GM21381 (cell line): Measurements from ENCODE around the gene PTGDR.

Experiments used
- ATAC-seq: cut with Tn5 transposase; IDR thresholded peaks from one replicate; pipeline ENCODE4 v1.9.1; 2021; ENCODE audit warnings: mild to moderate bottlenecking, moderate library complexity; ENCODE audit not compliant: unreplicated experiment

PTGDR gene

DNA sequence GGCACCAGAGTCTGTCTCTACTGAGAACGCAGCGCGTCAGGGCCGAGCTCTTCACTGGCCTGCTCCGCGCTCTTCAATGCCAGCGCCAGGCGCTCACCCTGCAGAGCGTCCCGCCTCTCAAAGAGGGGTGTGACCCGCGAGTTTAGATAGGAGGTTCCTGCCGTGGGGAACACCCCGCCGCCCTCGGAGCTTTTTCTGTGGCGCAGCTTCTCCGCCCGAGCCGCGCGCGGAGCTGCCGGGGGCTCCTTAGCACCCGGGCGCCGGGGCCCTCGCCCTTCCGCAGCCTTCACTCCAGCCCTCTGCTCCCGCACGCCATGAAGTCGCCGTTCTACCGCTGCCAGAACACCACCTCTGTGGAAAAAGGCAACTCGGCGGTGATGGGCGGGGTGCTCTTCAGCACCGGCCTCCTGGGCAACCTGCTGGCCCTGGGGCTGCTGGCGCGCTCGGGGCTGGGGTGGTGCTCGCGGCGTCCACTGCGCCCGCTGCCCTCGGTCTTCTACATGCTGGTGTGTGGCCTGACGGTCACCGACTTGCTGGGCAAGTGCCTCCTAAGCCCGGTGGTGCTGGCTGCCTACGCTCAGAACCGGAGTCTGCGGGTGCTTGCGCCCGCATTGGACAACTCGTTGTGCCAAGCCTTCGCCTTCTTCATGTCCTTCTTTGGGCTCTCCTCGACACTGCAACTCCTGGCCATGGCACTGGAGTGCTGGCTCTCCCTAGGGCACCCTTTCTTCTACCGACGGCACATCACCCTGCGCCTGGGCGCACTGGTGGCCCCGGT, at the start of gene PTGDR:
Gene PTGDR, plus strand, starts transcription at position 198 of the 778 bp plus-strand sequence. Its CDS starts 117 bp downstream, at position 315.
- no peak for ATAC-seq

DNA sequence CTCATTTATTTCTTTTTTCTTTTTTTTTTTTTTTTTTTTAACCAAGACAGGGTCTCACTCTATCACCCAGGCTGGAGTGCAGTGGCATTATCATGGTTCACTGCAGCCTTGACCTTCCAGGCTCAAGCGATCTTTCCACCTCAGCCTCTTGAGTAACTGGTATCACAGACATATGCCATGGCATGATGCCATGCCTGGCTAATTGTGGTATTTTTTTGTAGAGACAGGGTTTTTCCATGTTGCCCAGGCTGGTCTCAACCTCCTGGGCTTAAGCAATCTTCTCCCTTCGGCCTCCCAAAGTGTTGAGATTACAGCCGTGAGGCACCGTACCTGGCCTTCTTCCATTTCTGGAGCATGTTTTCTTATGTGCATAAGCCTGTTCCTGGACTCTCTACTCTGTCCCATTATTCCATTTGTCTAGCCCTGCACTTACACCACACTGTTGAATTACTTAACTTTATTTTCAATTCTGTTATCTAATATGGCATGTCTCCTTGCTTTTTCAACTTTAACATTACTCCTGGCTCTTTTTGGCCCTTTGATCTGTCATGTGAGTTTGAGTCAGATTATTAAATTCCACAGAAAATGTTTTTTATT, 47.9 kb upstream of the PTGDR start:
- no peak for ATAC-seq

GRCh38 chr14:52220924-52221811, 46.3 kb upstream of the PTGDR start:
- no peak for ATAC-seq

DNA sequence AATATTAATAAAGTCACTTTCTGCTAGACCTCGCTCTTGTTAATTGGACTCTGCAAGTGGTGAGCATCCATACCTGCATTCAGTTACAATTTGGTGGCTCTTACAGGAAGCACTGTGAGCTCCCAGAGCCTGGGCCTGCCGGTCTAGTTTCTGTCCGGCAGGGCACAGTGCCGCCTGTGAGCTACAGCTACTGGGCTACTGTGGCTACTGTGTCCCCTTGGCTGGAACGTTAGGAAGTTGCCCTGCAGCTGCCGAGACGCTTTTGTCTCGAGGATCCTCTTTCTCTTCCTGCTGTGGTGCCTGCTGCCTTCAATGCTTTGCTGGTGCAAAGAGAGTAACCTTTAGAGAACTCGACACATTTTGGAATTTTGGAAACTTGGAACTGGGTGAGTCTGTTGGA, 44.6 kb upstream of the PTGDR start:
- ATAC-seq: no peak

GRCh38 chr14:52227619-52228222, 39.8 kb upstream of the PTGDR start:
- no peak for ATAC-seq

- no peak for ATAC-seq
These were observed 33.8 kb upstream of the PTGDR start for GRCh38 chr14:52233693-52234092.

GRCh38 chr14:52235434-52235833, 32.1 kb upstream of the PTGDR start:
- ATAC-seq: no peak

DNA sequence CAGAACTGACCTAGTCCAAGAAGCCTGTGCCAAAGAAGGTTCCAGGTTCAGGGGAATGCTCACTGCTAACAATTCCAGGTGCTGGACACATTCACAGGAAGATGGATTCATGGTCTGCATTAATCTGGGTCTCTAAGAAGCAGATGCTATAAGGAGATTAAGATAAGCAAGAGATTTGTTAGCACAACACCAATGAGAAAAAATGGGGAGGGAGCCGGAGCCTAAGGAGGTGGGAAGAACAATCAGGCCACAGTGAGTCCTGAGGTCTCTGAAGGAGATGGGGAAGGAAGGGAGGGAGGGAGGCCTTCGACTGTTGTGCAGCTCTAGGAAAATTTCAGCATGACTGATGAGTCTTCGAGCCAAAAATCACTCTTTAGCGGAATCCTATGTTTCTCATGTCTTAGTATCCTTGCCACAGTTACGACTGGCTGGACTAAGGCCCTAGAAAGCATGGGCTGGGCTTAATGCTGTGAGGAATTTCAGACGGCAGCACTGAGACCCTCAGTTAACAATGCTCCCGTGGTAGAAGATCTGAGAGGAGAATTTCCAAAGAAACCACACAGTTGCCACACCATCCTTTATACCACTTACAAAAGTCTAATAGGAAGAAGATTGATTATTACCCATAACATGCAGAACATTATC, 31.5 kb upstream of the PTGDR start:
- ATAC-seq: no peak

GRCh38 chr14:52238682-52239081, 28.8 kb upstream of the PTGDR start:
- no peak for ATAC-seq

GRCh38 chr14:52240623-52241022, 26.9 kb upstream of the PTGDR start:
- ATAC-seq: no peak

DNA sequence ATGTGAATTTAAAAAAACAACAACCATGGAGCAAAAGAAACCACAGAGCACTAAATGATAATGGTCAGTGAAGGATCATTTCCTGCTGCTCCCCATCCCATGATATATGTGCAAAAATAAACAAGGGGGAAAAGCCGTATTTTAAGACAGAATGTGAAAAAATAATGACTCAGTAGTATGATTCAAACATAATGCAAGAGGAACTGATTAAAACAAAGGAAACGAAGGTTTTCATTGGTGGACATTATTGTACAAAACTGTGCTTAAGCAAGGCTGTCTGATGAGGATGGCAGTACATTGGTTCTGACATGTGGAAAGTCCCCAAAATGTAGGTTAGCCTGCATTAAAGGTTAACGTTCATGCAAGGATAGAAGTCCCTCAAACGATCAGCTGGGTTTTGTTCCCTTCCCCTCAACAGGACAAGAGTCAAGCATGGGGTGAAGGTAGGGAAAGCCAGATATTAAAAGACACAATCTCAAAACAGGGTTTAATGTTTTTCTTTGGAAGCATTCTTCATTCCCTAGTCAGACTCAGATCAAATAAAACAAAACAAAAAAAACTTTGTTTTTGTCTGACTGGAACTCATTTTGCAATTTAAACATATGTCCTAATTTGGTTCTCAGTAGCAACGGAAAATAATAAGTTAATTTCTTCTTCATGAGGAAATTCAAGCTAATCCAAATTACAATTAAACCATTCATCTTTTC, 26.3 kb upstream of the PTGDR start:
- no peak for ATAC-seq

- ATAC-seq: peak; percentile 82
These were observed 23.2 kb upstream of the PTGDR start for GRCh38 chr14:52244328-52244727.

DNA sequence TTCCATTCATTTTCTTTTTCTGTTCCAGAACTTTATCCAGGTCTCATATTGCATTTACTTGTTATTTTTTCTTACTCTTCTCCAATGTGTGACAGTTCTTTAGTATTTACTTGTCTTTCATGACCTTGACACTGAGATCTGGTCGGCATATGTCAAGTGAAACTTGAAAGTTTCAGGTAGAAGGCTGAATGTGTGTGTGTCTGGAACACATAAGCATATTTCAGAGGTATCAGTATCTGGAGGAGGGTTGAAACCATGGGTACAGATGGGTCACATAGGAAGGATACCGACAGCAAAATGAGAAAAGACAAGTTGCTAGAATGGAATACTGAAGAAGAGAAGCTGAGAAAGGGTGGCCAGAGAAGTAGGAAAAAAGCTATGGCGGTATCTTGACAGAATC, 22.5 kb upstream of the PTGDR start:
- ATAC-seq: peak; percentile 76

DNA sequence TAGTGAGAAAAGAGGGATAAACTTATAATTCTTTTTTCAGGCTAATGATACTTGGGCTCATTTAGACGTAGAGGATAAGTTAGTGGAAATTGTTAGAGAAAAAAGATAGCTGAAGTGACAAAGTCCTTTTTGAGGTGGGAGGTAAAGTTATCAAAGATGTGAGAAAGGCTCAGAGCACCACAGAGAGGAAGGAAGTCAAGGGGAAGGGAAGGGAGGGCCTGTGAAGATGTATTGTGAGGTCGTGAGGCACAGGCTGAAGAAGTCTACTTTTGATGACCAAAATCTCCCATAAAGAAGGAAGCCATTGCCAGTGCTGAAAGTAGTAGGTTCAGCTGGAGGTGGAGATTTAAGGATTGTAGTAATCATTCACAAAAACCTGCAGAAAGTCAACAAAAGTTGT, 19.4 kb upstream of the PTGDR start:
- no peak for ATAC-seq

DNA sequence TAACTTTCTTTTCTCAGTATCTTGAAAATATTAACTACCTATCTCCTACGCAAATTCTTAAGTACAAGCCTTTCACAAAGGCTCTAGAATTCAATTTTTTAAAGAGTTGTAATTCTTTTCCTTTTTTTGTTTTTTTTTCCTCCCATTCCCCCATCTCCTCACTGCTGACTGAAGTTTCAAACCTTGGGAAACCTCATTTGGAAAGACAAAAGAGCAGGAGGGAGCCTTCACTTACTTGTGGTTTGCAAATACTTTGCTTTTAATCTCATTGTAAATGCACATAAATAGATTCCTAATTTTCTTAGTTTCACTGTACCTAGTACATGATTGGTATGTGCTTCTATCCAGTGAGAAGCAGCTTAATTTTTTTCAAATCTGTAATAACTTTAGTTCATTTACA, 15.8 kb upstream of the PTGDR start:
- no peak for ATAC-seq

DNA sequence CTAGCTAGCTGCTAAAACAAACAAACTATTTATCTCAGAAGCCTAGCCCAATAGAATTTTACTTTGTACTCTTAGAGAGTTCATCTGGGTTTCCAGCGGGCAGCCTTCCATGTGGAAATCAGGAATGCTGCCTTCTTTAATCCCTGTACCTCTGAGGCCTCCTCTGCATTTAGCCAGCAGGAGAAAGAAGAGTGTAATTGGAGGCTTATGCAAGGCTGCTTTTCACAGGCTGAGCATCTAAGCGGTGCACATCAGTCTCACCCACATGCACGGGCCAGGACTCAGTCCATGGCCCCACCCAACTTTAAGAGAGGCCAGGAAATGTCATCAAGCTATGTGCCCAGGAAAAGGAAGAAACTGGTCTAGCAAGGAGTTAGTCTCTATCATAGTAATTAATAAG, 14.0 kb upstream of the PTGDR start:
- no peak for ATAC-seq

- ATAC-seq: no peak
These were observed 13.4 kb upstream of the PTGDR start for GRCh38 chr14:52254086-52254485.

- no peak for ATAC-seq
These were observed 8.7 kb upstream of the PTGDR start for GRCh38 chr14:52258783-52259182.

- no peak for ATAC-seq
These were observed 8.1 kb upstream of the PTGDR start for GRCh38 chr14:52259434-52259833.

DNA sequence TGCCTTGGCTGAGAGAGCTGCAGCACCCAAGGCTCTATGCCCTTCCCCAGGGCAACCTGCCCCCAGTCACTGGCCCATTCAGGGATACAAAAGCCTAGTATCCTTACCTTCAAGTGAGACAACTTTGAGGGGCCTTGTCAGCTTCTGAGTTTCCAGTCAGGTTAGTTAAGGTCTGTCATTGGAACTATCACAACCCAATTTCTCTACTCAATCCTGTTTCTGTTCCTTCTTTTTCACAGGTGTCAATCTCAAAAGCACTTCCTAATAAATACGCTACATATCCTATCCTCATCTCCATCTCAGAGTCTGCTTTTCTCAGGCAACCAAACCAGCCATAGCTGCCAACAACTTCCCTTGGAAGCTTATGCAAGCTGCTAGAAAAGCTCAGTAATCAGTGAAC, 4.9 kb upstream of the PTGDR start:
- ATAC-seq: no peak
